PC-9 (cell line): ENCODE measurements around the gene C5orf15. TPM values are rescaled to one million over a fixed set of nuclear protein-coding genes. Genes with fewer than 3 reads are reported as not detected.

Experiments
- BruUV-seq: library from RNA; stranded (reverse); fragments of 400-500 nt; replicated peaks from 2 replicates; lab custom pipeline; 2021; lab: Mats Ljungman, UMichigan
- CTCF ChIA-PET: fragments of 300-600 bp; sonication (Branson Sonifier 250); formaldehyde crosslinking; loops from one replicate; lab custom pipeline; 2022; ENCODE audit warnings: antibody characterized with exemption; lab: Charles Lee
- POLR2A ChIA-PET: fragments of 300-600 bp; sonication (Branson Sonifier 250); formaldehyde crosslinking; loops from one replicate; lab custom pipeline; 2022; ENCODE audit warnings: antibody characterized with exemption; ENCODE audit not compliant: unreplicated experiment; lab: Charles Lee
- DNase-seq, 2 experiments: peaks; one replicate each; pipeline versions ENCODE4 v3.0.0 to v3.0.0-alpha.2; 2015 to 2022; ENCODE audit warnings: mixed read lengths in 1 of 2
- H2AFZ ChIP-seq: fragments of 200-600 bp; sonication (generic); 2 replicates; pipeline ENCODE4 v1.8.1; 2017; ENCODE audit warnings: antibody characterized with exemption
- H3F3A ChIP-seq: fragments of 200-600 bp; sonication (generic); 2 replicates; pipeline ENCODE4 v1.8.1; 2017; ENCODE audit warnings: antibody characterized with exemption, mild to moderate bottlenecking, low read depth; ENCODE audit not compliant: insufficient read depth
- H3K27ac ChIP-seq: fragments of 200-600 bp; sonication (generic); 2 replicates; pipeline ENCODE4 v1.6.1; 2016; ENCODE audit warnings: mixed run types
- H3K27me3 ChIP-seq: fragments of 200-600 bp; sonication (generic); 2 replicates; pipeline ENCODE4 v1.6.1; 2016; ENCODE audit warnings: low read depth, mixed run types; ENCODE audit not compliant: insufficient read depth
- H3K36me3 ChIP-seq: fragments of 200-600 bp; sonication (generic); 2 replicates; pipeline ENCODE4 v1.6.1; 2016; ENCODE audit warnings: low read depth, mixed run types
- H3K4me1 ChIP-seq: fragments of 200-600 bp; sonication (generic); replicated peaks from 2 replicates; pipeline ENCODE4 v1.6.1; 2016; ENCODE audit warnings: mixed run types; ENCODE audit not compliant: insufficient read depth
- H3K4me2 ChIP-seq: fragments of 200-600 bp; sonication (generic); 2 replicates; pipeline ENCODE4 v1.6.1; 2017; ENCODE audit warnings: mixed run types
- H3K4me3 ChIP-seq: fragments of 200-600 bp; sonication (generic); 2 replicates; pipeline ENCODE4 v1.6.1; 2016; ENCODE audit warnings: mixed run types
- H3K79me2 ChIP-seq: fragments of 200-600 bp; sonication (generic); 2 replicates; pipeline ENCODE4 v1.6.1; 2017; ENCODE audit warnings: low read depth, mixed run types
- H3K9me2 ChIP-seq: fragments of 200-600 bp; sonication (generic); 2 replicates; pipeline ENCODE4 v1.8.1; 2017; ENCODE audit warnings: mild to moderate bottlenecking; ENCODE audit not compliant: insufficient read depth
- H3K9me3 ChIP-seq: fragments of 200-600 bp; sonication (generic); 2 replicates; pipeline ENCODE4 v1.8.1; 2016; ENCODE audit warnings: low read depth; ENCODE audit not compliant: insufficient read depth
- H4K20me1 ChIP-seq: fragments of 200-600 bp; sonication (generic); 2 replicates; pipeline ENCODE4 v1.8.1; 2017; ENCODE audit not compliant: insufficient read depth
- CTCF ChIP-seq: fragments of 200-600 bp; sonication (generic); conservative IDR thresholded peaks from 2 replicates; pipeline ENCODE4 v1.6.1; 2017; ENCODE audit warnings: mixed run types, antibody characterized with exemption, mild to moderate bottlenecking, moderate library complexity
- EZH2 ChIP-seq: fragments of 200-600 bp; sonication (generic); IDR thresholded peaks from 2 replicates; pipeline ENCODE4 v1.8.0; 2017; ENCODE audit warnings: antibody characterized with exemption, low read depth
- intact Hi-C: fragments of 100-400 bp; cut with micrococcal nuclease; formaldehyde crosslinking; loops from one replicate; pipeline ENCODE4 v1.10.0; 2022; ENCODE audit not compliant: unreplicated experiment
- total RNA-seq: library from RNA; stranded (reverse); gene quantifications from 2 replicates; pipeline ENCODE4 v1.2.3, GENCODE V29; 2021

C5orf15 gene
- total RNA-seq, 1 experiment from 2014 or later, result 45.0 TPM

GRCh38 chr5:133970325-133970909 lies 2.0 kb upstream of the C5orf15 start:
- Histone ChIP-seq H3K9me2 (no peaks in the 10 kb centered on the region), H2AFZ (no peak overlapping the region), H3K9me3 (no peaks in the 10 kb centered on the region), H3K4me2 (no peak overlapping the region), H3K27ac (peak overlapping the region; percentile 13; the same call in 1 of the 2 replicates), H3K36me3 (peaks cover 21% of the 10 kb centered on the region), H4K20me1 (no peaks in the 10 kb centered on the region), H3F3A (peaks cover 55% of the 10 kb centered on the region), H3K4me3 (no peak overlapping the region), H3K4me1 (peaks cover 16% of the 10 kb centered on the region; the same call in 1 of the 2 replicates), H3K27me3 (no peaks in the 10 kb centered on the region), H3K79me2 (peaks cover 29% of the 10 kb centered on the region)
- POLR2A ChIA-PET, result no interaction called here
- TF ChIP-seq EZH2 (no peak), CTCF (no peak)
- CTCF ChIA-PET, result interaction anchor here (0.6 kb wide), 2 partner anchors 32 to 1142 kb away, joined by 3 to 6 read pairs; no protein-coding TSS in a partner anchor
- DNase-seq, result no peak
- intact Hi-C loops, result no loop called here
- no TSS peak for BruUV-seq

DNA sequence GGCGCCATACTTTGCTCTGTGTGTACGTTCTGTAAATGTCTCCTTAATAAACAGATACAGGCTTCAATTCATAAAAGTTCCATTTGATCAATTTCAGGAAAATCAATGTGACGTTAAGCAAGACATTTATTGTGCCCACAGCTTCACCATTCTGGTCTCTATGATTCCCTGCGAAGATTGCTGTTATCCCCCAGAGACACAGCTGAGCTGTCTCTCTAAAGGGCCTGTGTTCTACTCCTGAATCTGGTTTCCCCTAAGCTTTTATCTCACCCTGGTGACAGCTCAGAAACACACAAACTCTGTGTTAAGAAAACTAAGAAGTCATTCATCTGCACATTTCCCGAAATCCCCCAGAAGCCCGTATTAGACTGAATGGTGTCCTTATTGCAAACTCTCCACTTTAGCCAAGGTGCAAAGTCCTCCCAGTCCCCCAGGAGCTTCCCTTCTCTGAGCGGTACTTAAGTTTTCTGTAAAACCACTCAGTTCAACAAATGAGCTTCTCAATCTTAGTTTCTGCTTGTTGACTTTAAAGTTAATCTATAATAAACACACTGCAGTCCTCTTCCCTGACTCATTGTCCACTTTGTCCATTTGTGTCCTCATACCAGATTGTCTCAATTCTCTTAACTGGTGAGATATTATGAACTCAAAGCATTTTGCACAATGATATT lies 1.4 kb upstream of the C5orf15 start:
- peak in 1 of 2 experiments; percentile 42 for DNase-seq
- Histone ChIP-seq H4K20me1 (no peaks in the 10 kb centered on the region), H2AFZ (no peak overlapping the region), H3K4me2 (peak overlapping the region; percentile 87), H3K27ac (peak overlapping the region; percentile 13; the same call in 1 of the 2 replicates), H3F3A (peaks cover 51% of the 10 kb centered on the region), H3K4me1 (peaks cover 16% of the 10 kb centered on the region; the same call in 1 of the 2 replicates), H3K9me3 (no peaks in the 10 kb centered on the region), H3K4me3 (peak overlapping the region; percentile 74; the same call in 1 of the 2 replicates), H3K9me2 (no peaks in the 10 kb centered on the region), H3K36me3 (peaks cover 16% of the 10 kb centered on the region), H3K79me2 (peaks cover 35% of the 10 kb centered on the region), H3K27me3 (no peaks in the 10 kb centered on the region)
- TF ChIP-seq CTCF (no peak), EZH2 (no peak)
- ChIA-PET CTCF (interaction anchor here (0.6 to 1.1 kb wide), 4 partner anchors 10 to 1293 kb away, joined by 3 to 6 read pairs (median 3); no protein-coding TSS in a partner anchor), POLR2A (interaction anchor here (0.6 kb wide), 2 partner anchors 256 to 358 kb away, joined by 4 read pairs; no protein-coding TSS in a partner anchor)
- no TSS peak for BruUV-seq
- intact Hi-C loops, result no loop called here

- H3K9me3 ChIP-seq, result no peaks in the 10 kb centered on the region
- H4K20me1 ChIP-seq, result no peaks in the 10 kb centered on the region
- peak overlapping the region; percentile 75 for H2AFZ ChIP-seq
- H3K36me3 ChIP-seq, result 0 out of 2 replicates have a peak, but pooled peaks cover 8% of the 10 kb centered on the region
- DNase-seq, result peak in 1 of 2 experiments; percentile 12
- H3F3A ChIP-seq, result peaks cover 35% of the 10 kb centered on the region
- no peaks in the 10 kb centered on the region for H3K9me2 ChIP-seq
- intact Hi-C loops, result no loop called here
- peaks cover 54% of the 10 kb centered on the region for H3K79me2 ChIP-seq
- CTCF ChIA-PET, result no interaction called here
- no TSS peak for BruUV-seq
- TF ChIP-seq EZH2 (no peak), CTCF (no peak)
- H3K27ac ChIP-seq, result 0 out of 2 replicates have a peak overlapping the region, but pooled peaks have one; percentile 32
- no peaks in the 10 kb centered on the region for H3K27me3 ChIP-seq
- H3K4me3 ChIP-seq, result peak overlapping the region; percentile 74
- POLR2A ChIA-PET, result interaction anchor here (0.7 kb wide), 1 partner anchor 1542 kb away, joined by 5 read pairs; no protein-coding TSS in a partner anchor
- H3K4me1 ChIP-seq, result peaks cover 16% of the 10 kb centered on the region; the same call in 1 of the 2 replicates
- peak overlapping the region; percentile 87 for H3K4me2 ChIP-seq
Measured at GRCh38 chr5:133967698-133968203, 674 bp downstream of the C5orf15 start.
